ENCODE measurements around the gene NEMP1. TPM values are rescaled to one million over a fixed set of nuclear protein-coding genes. Genes with fewer than 3 reads are reported as not detected.

The NEMP1 gene
- total and polyA plus RNA-seq, 2 of the 13 experiments (the other 11 are each of a cell fraction or from before 2014, with no cell fraction given), result 11.4 to 12.9 TPM

DNA sequence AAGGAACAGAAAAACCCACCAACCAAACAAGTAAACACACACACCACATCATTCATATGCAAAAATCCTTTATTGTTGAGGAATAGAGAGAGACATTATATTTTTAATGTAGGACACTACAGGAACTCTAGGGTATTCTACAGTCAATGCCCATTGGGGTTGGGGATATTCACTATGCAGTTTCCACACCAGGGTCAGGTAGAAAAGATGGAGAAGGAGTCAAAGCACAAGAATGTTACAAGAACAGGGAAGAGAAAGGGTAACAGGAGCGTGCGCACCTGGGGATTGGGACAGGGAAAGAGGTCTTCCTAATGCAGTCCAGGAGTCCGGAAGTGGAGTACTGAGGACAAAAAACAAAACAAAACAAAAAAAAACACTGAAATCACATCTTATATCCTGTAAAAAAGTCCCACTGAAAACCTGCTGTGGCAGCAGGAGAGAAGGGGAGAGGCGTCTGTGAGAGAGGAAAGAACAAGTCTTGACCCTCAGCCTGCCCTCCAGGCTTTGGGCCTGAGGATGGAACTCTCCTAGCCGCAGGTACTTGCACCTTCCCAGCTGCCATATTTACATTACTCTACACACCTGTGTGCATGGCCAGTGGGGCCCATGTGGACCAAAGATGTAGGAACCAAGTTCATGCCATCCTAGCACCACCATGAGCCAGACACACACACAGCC is 68.5 kb downstream of the NEMP1 start:
- H3K4me2 ChIP-seq (ENCODE audit: low read depth, low read length), result no peak overlapping the region
- H3K9ac ChIP-seq (ENCODE audit: insufficient read depth, low read depth, low read length), result no peak overlapping the region
- peaks cover 3 to 28% of the 10 kb centered on the region in 2 experiments; a peak in 3 of 5 replicates for H3K27me3 ChIP-seq (ENCODE audit: control insufficient read depth in 1 of 2, insufficient read depth in 2 of 2, low read length in 2 of 2)
- ATAC-seq (no peak), FAIRE-seq (no peak), DNase-seq (ENCODE audit: low spot score) (no peak)
- H3K4me1 ChIP-seq (ENCODE audit: insufficient read depth, low read length), result peaks cover 35% of the 10 kb centered on the region
- no peaks in the 10 kb centered on the region for H3K36me3 ChIP-seq (replicated peaks in 1 of 2; ENCODE audit: control insufficient read depth in 1 of 2, insufficient read depth in 2 of 2, low read length in 2 of 2)
- no peak for TF ChIP-seq ZC3H13 (CRISPR knock-in tag; IDR thresholded peaks at IDR 0.05)
- no peak for TF ChIP-seq ARID2 (CRISPR knock-in tag; IDR thresholded peaks at IDR 0.05; ENCODE audit: borderline replicate concordance)
- TF ChIP-seq ZBTB7A (CRISPR knock-in tag; IDR thresholded peaks at IDR 0.05), result no peak
- TF ChIP-seq, protein P1, sequence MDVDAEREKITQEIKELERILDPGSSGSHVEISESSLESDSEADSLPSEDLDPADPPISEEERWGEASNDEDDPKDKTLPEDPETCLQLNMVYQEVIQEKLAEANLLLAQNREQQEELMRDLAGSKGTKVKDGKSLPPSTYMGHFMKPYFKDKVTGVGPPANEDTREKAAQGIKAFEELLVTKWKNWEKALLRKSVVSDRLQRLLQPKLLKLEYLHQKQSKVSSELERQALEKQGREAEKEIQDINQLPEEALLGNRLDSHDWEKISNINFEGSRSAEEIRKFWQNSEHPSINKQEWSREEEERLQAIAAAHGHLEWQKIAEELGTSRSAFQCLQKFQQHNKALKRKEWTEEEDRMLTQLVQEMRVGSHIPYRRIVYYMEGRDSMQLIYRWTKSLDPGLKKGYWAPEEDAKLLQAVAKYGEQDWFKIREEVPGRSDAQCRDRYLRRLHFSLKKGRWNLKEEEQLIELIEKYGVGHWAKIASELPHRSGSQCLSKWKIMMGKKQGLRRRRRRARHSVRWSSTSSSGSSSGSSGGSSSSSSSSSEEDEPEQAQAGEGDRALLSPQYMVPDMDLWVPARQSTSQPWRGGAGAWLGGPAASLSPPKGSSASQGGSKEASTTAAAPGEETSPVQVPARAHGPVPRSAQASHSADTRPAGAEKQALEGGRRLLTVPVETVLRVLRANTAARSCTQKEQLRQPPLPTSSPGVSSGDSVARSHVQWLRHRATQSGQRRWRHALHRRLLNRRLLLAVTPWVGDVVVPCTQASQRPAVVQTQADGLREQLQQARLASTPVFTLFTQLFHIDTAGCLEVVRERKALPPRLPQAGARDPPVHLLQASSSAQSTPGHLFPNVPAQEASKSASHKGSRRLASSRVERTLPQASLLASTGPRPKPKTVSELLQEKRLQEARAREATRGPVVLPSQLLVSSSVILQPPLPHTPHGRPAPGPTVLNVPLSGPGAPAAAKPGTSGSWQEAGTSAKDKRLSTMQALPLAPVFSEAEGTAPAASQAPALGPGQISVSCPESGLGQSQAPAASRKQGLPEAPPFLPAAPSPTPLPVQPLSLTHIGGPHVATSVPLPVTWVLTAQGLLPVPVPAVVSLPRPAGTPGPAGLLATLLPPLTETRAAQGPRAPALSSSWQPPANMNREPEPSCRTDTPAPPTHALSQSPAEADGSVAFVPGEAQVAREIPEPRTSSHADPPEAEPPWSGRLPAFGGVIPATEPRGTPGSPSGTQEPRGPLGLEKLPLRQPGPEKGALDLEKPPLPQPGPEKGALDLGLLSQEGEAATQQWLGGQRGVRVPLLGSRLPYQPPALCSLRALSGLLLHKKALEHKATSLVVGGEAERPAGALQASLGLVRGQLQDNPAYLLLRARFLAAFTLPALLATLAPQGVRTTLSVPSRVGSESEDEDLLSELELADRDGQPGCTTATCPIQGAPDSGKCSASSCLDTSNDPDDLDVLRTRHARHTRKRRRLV (CRISPR knock-in tag; IDR thresholded peaks at IDR 0.05), result no peak
- TF ChIP-seq, protein P2, sequence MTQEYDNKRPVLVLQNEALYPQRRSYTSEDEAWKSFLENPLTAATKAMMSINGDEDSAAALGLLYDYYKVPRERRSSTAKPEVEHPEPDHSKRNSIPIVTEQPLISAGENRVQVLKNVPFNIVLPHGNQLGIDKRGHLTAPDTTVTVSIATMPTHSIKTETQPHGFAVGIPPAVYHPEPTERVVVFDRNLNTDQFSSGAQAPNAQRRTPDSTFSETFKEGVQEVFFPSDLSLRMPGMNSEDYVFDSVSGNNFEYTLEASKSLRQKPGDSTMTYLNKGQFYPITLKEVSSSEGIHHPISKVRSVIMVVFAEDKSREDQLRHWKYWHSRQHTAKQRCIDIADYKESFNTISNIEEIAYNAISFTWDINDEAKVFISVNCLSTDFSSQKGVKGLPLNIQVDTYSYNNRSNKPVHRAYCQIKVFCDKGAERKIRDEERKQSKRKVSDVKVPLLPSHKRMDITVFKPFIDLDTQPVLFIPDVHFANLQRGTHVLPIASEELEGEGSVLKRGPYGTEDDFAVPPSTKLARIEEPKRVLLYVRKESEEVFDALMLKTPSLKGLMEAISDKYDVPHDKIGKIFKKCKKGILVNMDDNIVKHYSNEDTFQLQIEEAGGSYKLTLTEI (CRISPR knock-in tag; conservative IDR thresholded peaks at IDR 0.05), result no peak
- H3K79me2 ChIP-seq (ENCODE audit: insufficient read depth, low read length), result peaks cover 8% of the 10 kb centered on the region
- WGBS (ENCODE audit: low lambda C conversion rate), result 57% methylated on average over 5 of the region's 5 CpGs
- no peak overlapping the region for H3K4me3 ChIP-seq (replicated peaks in 1 of 3; ENCODE audit: insufficient read depth in 1 of 3, low read depth in 2 of 3, low read length in 3 of 3)
- in situ Hi-C loops (cut with HindIII; ENCODE audit: extremely low pct_ligation_motif_present, low pct_unique_long_range_greater_than_20kb) (loop anchor here (5.0 kb wide), 2 partner anchors 42 to 102 kb away; partner anchors contain the start of genes MYO1A and STAT6), intact Hi-C loops (cut with micrococcal nuclease; ENCODE audit: unreplicated experiment) (loop anchor here (2.0 kb wide), 1 partner anchor 103 kb away; no protein-coding TSS in a partner anchor)
- POLR2A ChIA-PET, result no interaction called here
- no peaks in the 10 kb centered on the region for H4K20me1 ChIP-seq (ENCODE audit: insufficient read depth, low read length)
- no TSS peak for BruUV-seq (replicated peaks)
- CTCF ChIA-PET (ENCODE audit: low intra/inter-chr PET ratio, low total read pairs), result interaction anchor here (0.7 to 4.6 kb wide), 2 partner anchors 52 to 77 kb away, joined by 3 to 72 read pairs; no protein-coding TSS in a partner anchor
- no peak overlapping the region for H2AFZ ChIP-seq (ENCODE audit: low read length)
- H3K27ac ChIP-seq (ENCODE audit: extremely low read length, insufficient read depth, low read length), result no peak overlapping the region
- H3K9me3 ChIP-seq (ENCODE audit: low read length), result no peaks in the 10 kb centered on the region

All from HepG2 (cell line).